T-helper 2 cell treated with Interferon-gamma antibody and Interleukin-4, amounts not matched to agents 5 μg/mL and 100 μg/mL, for 36 hours (primary cell): ENCODE measurements around the gene SLC30A5.
"Not testable (repeated sequence)": the region's sequence is repeated elsewhere in the genome, so short reads cannot be mapped to it uniquely, and the experiment has no call there.

Experiments
- DNase-seq: peaks from one replicate; pipeline ENCODE4 v3.0.0; 2021; ENCODE audit warnings: low spot score
- H3K27ac Mint-ChIP-seq: one replicate; pipeline ENCODE4 v1.8.0; 2021; ENCODE audit warnings: mild to moderate bottlenecking, mixed read lengths
- H3K27me3 Mint-ChIP-seq: one replicate; pipeline ENCODE4 v1.8.0; 2021; ENCODE audit warnings: low read depth, mixed read lengths
- H3K36me3 Mint-ChIP-seq: one replicate; pipeline ENCODE4 v1.8.0; 2021; ENCODE audit warnings: low read depth, mixed read lengths
- H3K4me1 Mint-ChIP-seq: one replicate; pipeline ENCODE4 v1.8.0; 2021; ENCODE audit warnings: low read depth, mixed read lengths
- H3K4me3 Mint-ChIP-seq: one replicate; pipeline ENCODE4 v1.8.0; 2022; ENCODE audit warnings: mild to moderate bottlenecking, moderate library complexity, mixed read lengths
- H3K9me3 Mint-ChIP-seq: one replicate; pipeline ENCODE4 v1.8.0; 2021; ENCODE audit warnings: mixed read lengths

Gene SLC30A5

GRCh38 chr5:69093771-69094482 lies at the start of gene SLC30A5:
Gene SLC30A5, plus strand, starts transcription at chr5:69094014. Its CDS starts 242 bp downstream, at chr5:69094256.
- peaks cover 25% of the 10 kb centered on the region for H3K4me1 Mint-ChIP-seq

GRCh38 chr5:69045213-69045612 lies 48.6 kb upstream of the SLC30A5 start:
- not testable (repeated sequence) for H3K9me3 Mint-ChIP-seq, H3K4me1 Mint-ChIP-seq, H3K27ac Mint-ChIP-seq

More at GRCh38 chr5:69093771-69094482, at the start of gene SLC30A5:
- H3K27ac Mint-ChIP-seq = peak within 1 kb of the TSS; percentile 94
- H3K9me3 Mint-ChIP-seq = no peaks in the 10 kb centered on the region
- DNase-seq = peak; percentile 99
- peaks cover 14% of the 10 kb centered on the region for H3K36me3 Mint-ChIP-seq
- H3K27me3 Mint-ChIP-seq = no peaks in the 10 kb centered on the region
- H3K4me3 Mint-ChIP-seq = peak within 1 kb of the TSS; percentile 93

GRCh38 chr5:69046375-69046957 lies 47.3 kb upstream of the SLC30A5 start:
- Mint-ChIP-seq H3K27ac (no peak overlapping the region), H3K27me3 (no peaks in the 10 kb centered on the region), H3K4me1 (no peaks in the 10 kb centered on the region), H3K9me3 (no peaks in the 10 kb centered on the region), H3K36me3 (no peaks in the 10 kb centered on the region), H3K4me3 (no peak overlapping the region)
- no peak for DNase-seq

More at GRCh38 chr5:69045213-69045612, 48.6 kb upstream of the SLC30A5 start:
- H3K27me3 Mint-ChIP-seq, H3K4me3 Mint-ChIP-seq, DNase-seq, H3K36me3 Mint-ChIP-seq: not testable (repeated sequence)

- Mint-ChIP-seq H3K36me3 (no peaks in the 10 kb centered on the region), H3K4me1 (no peaks in the 10 kb centered on the region), H3K27me3 (no peaks in the 10 kb centered on the region), H3K9me3 (no peaks in the 10 kb centered on the region), H3K4me3 (no peak overlapping the region), H3K27ac (no peak overlapping the region)
- DNase-seq = no peak
These were observed 45.6 kb upstream of the SLC30A5 start for GRCh38 chr5:69048230-69048629.

GRCh38 chr5:69049151-69049550 lies 44.7 kb upstream of the SLC30A5 start:
- H3K9me3 Mint-ChIP-seq = no peaks in the 10 kb centered on the region
- DNase-seq = no peak
- H3K36me3 Mint-ChIP-seq = no peaks in the 10 kb centered on the region
- no peak overlapping the region for H3K4me3 Mint-ChIP-seq
- H3K4me1 Mint-ChIP-seq = no peaks in the 10 kb centered on the region
- no peak overlapping the region for H3K27ac Mint-ChIP-seq
- peaks cover 2% of the 10 kb centered on the region for H3K27me3 Mint-ChIP-seq

GRCh38 chr5:69049796-69050195 lies 44.0 kb upstream of the SLC30A5 start:
- no peak overlapping the region for H3K27ac Mint-ChIP-seq
- no peaks in the 10 kb centered on the region for H3K4me1 Mint-ChIP-seq
- H3K9me3 Mint-ChIP-seq = no peaks in the 10 kb centered on the region
- no peaks in the 10 kb centered on the region for H3K36me3 Mint-ChIP-seq
- no peak overlapping the region for H3K4me3 Mint-ChIP-seq
- no peak for DNase-seq
- H3K27me3 Mint-ChIP-seq = peaks cover 2% of the 10 kb centered on the region

GRCh38 chr5:69050214-69050613 lies 43.6 kb upstream of the SLC30A5 start:
- H3K9me3 Mint-ChIP-seq = no peaks in the 10 kb centered on the region
- H3K4me3 Mint-ChIP-seq = no peak overlapping the region
- no peak for DNase-seq
- H3K4me1 Mint-ChIP-seq = no peaks in the 10 kb centered on the region
- no peaks in the 10 kb centered on the region for H3K36me3 Mint-ChIP-seq
- peaks cover 2% of the 10 kb centered on the region for H3K27me3 Mint-ChIP-seq
- H3K27ac Mint-ChIP-seq = no peak overlapping the region

GRCh38 chr5:69052181-69052580 lies 41.6 kb upstream of the SLC30A5 start:
- H3K36me3 Mint-ChIP-seq = no peaks in the 10 kb centered on the region
- H3K27ac Mint-ChIP-seq = no peak overlapping the region
- no peaks in the 10 kb centered on the region for H3K9me3 Mint-ChIP-seq
- no peak for DNase-seq
- H3K4me1 Mint-ChIP-seq = no peaks in the 10 kb centered on the region
- peaks cover 2% of the 10 kb centered on the region for H3K27me3 Mint-ChIP-seq
- H3K4me3 Mint-ChIP-seq = no peak overlapping the region

GRCh38 chr5:69074664-69075521 lies 18.9 kb upstream of the SLC30A5 start:
- no peak overlapping the region for H3K27ac Mint-ChIP-seq
- peaks cover 4% of the 10 kb centered on the region for H3K27me3 Mint-ChIP-seq
- no peaks in the 10 kb centered on the region for H3K9me3 Mint-ChIP-seq
- no peak overlapping the region for H3K4me3 Mint-ChIP-seq
- DNase-seq = no peak
- H3K36me3 Mint-ChIP-seq = no peaks in the 10 kb centered on the region
- peaks cover 5% of the 10 kb centered on the region for H3K4me1 Mint-ChIP-seq

- peaks cover 2% of the 10 kb centered on the region for H3K27me3 Mint-ChIP-seq
- no peak overlapping the region for H3K27ac Mint-ChIP-seq
- no peak for DNase-seq
- no peaks in the 10 kb centered on the region for H3K9me3 Mint-ChIP-seq
- peaks cover 5% of the 10 kb centered on the region for H3K4me1 Mint-ChIP-seq
- H3K4me3 Mint-ChIP-seq = no peak overlapping the region
- no peaks in the 10 kb centered on the region for H3K36me3 Mint-ChIP-seq
These were observed 18.2 kb upstream of the SLC30A5 start for GRCh38 chr5:69075522-69076179.

GRCh38 chr5:69078921-69079540 lies 14.8 kb upstream of the SLC30A5 start:
- H3K27ac Mint-ChIP-seq = no peak overlapping the region
- no peaks in the 10 kb centered on the region for H3K9me3 Mint-ChIP-seq
- H3K27me3 Mint-ChIP-seq = no peaks in the 10 kb centered on the region
- H3K4me1 Mint-ChIP-seq = peaks cover 12% of the 10 kb centered on the region
- no peak overlapping the region for H3K4me3 Mint-ChIP-seq
- no peaks in the 10 kb centered on the region for H3K36me3 Mint-ChIP-seq
- DNase-seq = no peak

- no peaks in the 10 kb centered on the region for H3K36me3 Mint-ChIP-seq
- H3K4me3 Mint-ChIP-seq = no peak overlapping the region
- H3K9me3 Mint-ChIP-seq = no peaks in the 10 kb centered on the region
- peaks cover 16% of the 10 kb centered on the region for H3K4me1 Mint-ChIP-seq
- H3K27ac Mint-ChIP-seq = no peak overlapping the region
- no peaks in the 10 kb centered on the region for H3K27me3 Mint-ChIP-seq
- no peak for DNase-seq
These were observed 14.3 kb upstream of the SLC30A5 start for GRCh38 chr5:69079556-69079955.

GRCh38 chr5:69083412-69083811 lies 10.4 kb upstream of the SLC30A5 start:
- no peak overlapping the region for H3K4me3 Mint-ChIP-seq

More at GRCh38 chr5:69083412-69083811, 10.4 kb upstream of the SLC30A5 start:
- H3K36me3 Mint-ChIP-seq = no peaks in the 10 kb centered on the region
- DNase-seq = no peak
- no peaks in the 10 kb centered on the region for H3K27me3 Mint-ChIP-seq
- H3K9me3 Mint-ChIP-seq = peaks cover 5% of the 10 kb centered on the region
- peaks cover 25% of the 10 kb centered on the region for H3K4me1 Mint-ChIP-seq
- H3K27ac Mint-ChIP-seq = no peak overlapping the region
